Activated naive CD4-positive, alpha-beta T cell treated with anti-CD3 and anti-CD28 coated beads for 36 hours (primary cell): Measurements from ENCODE around the gene CNKSR3. TPM values are rescaled to one million over a fixed set of nuclear protein-coding genes. Genes with fewer than 3 reads are reported as not detected.

Experiments
- CTCF ChIA-PET: fragments of 350-600 bp; sonication (Branson Sonifier 250); formaldehyde crosslinking; loops from one replicate; lab custom pipeline; 2021; ENCODE audit warnings: antibody characterized with exemption; lab: Charles Lee
- DNase-seq: peaks from one replicate; pipeline ENCODE4 v3.0.0-alpha.2; 2020
- H3K27ac Mint-ChIP-seq: one replicate; pipeline ENCODE4 v1.8.0; 2021; ENCODE audit warnings: mild to moderate bottlenecking, mixed read lengths
- H3K27me3 Mint-ChIP-seq: one replicate; pipeline ENCODE4 v1.8.0; 2021; ENCODE audit warnings: low read depth, mixed read lengths
- H3K36me3 Mint-ChIP-seq: one replicate; pipeline ENCODE4 v1.8.0; 2021; ENCODE audit warnings: low read depth, mixed read lengths
- H3K4me1 Mint-ChIP-seq: one replicate; pipeline ENCODE4 v1.8.0; 2021; ENCODE audit warnings: low read depth, mixed read lengths
- H3K4me3 Mint-ChIP-seq: one replicate; pipeline ENCODE4 v1.8.0; 2021; ENCODE audit warnings: mild to moderate bottlenecking, moderate library complexity, mixed read lengths
- H3K9me3 Mint-ChIP-seq: one replicate; pipeline ENCODE4 v1.8.0; 2021; ENCODE audit warnings: mixed read lengths
- intact Hi-C: fragments of 100-400 bp; cut with micrococcal nuclease; formaldehyde crosslinking; loops from one replicate; pipeline ENCODE4 v1.15.1; 2023
- total RNA-seq, 2 experiments: library from RNA; stranded (reverse); gene quantifications; one replicate each; pipeline ENCODE4 v1.2.3, GENCODE V29; 2021

Gene CNKSR3
- total RNA-seq, 2 experiments from 2014 or later = 0.12 TPM

DNA sequence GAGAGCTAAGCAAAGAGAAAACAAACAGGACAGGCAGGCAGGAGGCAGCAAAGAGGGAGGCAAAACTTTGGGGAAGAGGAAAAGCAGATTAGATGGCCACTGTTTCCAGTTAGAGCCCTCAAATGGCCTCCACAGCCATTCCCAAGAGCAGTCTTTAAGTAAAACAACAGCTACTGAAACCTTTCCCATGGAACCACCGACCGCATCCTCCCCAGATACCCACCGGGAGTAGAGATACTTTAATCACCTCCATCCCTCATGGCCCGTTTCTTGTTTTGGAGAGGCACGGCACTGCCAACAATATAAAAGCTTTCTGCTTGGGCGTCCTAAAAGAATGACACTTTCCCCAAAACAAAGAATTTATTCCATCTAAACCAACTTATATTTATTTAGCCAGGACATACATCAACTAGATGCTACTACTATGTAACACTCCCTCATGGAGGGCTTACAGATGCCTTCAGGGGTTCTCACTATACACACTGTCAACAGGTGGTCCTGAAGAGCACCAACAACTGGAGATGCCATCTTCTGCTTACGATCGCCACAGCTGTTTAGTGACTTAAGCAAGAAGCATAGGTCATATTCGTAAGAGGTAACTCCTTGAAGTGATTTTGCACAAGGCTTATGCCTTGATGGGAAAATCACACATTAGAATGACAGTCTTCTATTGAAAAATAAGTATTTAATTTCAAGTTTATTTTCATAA lies 43.4 kb downstream of the CNKSR3 start:
- no peak for DNase-seq
- intact Hi-C loops = no loop called here
- Mint-ChIP-seq H3K4me1 (no peaks in the 10 kb centered on the region), H3K27me3 (no peaks in the 10 kb centered on the region), H3K4me3 (no peak overlapping the region), H3K9me3 (peaks cover 8% of the 10 kb centered on the region), H3K36me3 (no peaks in the 10 kb centered on the region), H3K27ac (no peak overlapping the region)
- CTCF ChIA-PET = no interaction called here

DNA sequence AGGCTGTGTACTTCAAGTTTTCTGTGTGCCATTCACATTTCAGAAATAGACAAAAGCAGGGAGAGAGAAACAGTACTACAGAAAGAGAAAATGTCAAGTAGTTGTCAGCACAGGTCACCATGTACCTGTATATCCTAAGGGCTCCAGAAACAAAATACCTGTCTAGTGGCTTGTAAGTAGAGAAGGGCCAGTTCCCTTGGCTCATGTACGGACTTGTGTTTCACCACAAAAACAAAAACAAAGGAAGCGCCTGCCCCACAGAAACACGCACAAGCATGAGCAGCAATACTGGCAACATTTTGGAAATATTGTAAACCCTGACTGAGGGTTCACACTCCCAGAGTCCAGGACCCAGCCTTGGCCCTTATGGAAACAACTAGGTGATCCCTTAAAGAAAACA lies 44.3 kb downstream of the CNKSR3 start:
- peaks cover 8% of the 10 kb centered on the region for H3K9me3 Mint-ChIP-seq
- no peaks in the 10 kb centered on the region for H3K4me1 Mint-ChIP-seq
- intact Hi-C loops = no loop called here
- no peak overlapping the region for H3K4me3 Mint-ChIP-seq
- CTCF ChIA-PET = no interaction called here
- DNase-seq = no peak
- H3K27me3 Mint-ChIP-seq = no peaks in the 10 kb centered on the region
- H3K36me3 Mint-ChIP-seq = no peaks in the 10 kb centered on the region
- no peak overlapping the region for H3K27ac Mint-ChIP-seq

DNA sequence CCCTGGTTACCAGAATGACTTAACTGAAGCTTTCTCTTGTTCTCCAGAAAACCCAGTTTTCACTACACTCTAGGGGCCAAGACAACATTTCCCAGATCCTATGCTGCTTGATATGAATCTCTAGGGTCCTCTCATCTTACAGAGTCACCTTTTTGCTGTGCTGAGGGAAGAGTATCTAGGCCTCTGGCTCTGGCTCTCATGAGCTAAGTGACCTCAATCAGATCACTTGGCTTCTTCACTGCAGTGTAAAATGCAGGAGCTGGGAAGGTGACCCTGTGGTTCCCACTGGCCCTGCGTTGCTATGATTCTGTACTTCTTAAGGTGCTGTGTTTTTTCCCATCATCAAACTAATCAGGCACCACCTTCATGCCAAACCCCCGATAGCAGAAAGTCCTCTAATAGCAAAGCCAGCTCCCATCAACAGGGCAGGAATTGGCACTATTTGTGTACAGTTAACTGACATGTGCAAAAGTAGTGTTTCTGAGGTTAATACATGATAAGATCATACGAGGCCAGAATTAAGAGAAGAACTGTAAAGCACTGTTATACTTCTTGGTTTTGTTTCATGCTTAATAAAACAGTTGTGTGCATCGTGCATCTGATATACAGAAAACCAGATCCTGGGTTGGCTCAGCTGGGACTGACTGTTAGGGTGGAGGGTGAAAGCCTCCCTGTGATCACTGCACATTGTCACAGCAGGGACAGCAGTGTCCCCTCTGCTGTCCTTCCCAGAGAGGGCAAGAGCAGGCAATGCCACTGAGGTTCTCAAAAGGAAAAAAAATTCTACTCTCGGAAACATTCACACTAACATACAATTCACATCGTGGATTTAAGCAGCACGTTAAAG lies 46.7 kb downstream of the CNKSR3 start:
- Mint-ChIP-seq H3K27ac (no peak overlapping the region), H3K9me3 (no peaks in the 10 kb centered on the region), H3K4me1 (no peaks in the 10 kb centered on the region), H3K4me3 (no peak overlapping the region), H3K27me3 (peaks cover 3% of the 10 kb centered on the region), H3K36me3 (no peaks in the 10 kb centered on the region)
- intact Hi-C loops = no loop called here
- no peak for DNase-seq
- CTCF ChIA-PET = interaction anchor here (1.2 kb wide), 1 partner anchor 34 kb away, joined by 3 read pairs; no protein-coding TSS in a partner anchor

DNA sequence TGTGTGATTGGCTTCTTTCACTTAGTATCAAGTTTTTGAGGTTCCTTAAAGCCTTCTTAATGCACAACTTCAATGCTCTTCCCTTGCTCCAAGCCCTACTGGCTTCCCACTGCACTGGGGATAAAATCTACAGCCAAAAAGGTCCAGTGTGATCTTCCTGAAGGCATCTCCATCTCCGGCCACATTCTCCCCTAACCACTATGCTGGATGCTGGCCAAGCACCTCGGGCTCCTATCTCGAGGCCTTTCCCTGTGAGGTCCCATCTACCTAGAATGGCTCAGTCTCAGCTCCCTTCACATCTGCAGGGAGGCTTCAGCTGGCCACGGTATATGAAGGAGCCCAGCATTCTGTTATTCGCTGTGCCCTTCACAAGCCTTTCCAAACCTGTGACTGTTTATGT lies 48.1 kb downstream of the CNKSR3 start:
- H3K4me3 Mint-ChIP-seq = no peak overlapping the region
- H3K27me3 Mint-ChIP-seq = peaks cover 6% of the 10 kb centered on the region
- H3K36me3 Mint-ChIP-seq = no peaks in the 10 kb centered on the region
- intact Hi-C loops = no loop called here
- CTCF ChIA-PET = no interaction called here
- no peak for DNase-seq
- H3K4me1 Mint-ChIP-seq = peaks cover 2% of the 10 kb centered on the region
- no peaks in the 10 kb centered on the region for H3K9me3 Mint-ChIP-seq
- H3K27ac Mint-ChIP-seq = no peak overlapping the region

DNA sequence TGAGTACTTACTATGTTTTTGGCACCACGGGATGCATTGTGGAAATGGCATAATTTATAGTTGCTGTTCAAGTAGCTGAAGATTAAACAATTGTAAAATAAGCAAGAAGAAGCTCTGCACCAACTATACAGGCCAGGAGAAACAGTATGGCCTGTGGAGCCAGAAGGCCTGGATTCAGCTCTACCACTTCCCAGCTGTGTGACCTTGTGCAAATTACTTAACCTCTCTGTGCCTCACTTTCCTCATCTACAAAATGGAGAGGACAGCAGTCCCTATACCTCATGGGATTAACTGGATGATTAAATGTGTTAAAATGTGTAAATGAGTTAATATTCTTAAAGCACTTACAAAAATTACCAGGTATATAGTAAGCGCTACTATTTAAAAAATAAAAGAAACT lies 49.1 kb downstream of the CNKSR3 start:
- H3K27me3 Mint-ChIP-seq = peaks cover 6% of the 10 kb centered on the region
- no peaks in the 10 kb centered on the region for H3K36me3 Mint-ChIP-seq
- intact Hi-C loops = no loop called here
- H3K4me3 Mint-ChIP-seq = no peak overlapping the region
- DNase-seq = no peak
- H3K4me1 Mint-ChIP-seq = peaks cover 2% of the 10 kb centered on the region
- H3K9me3 Mint-ChIP-seq = no peaks in the 10 kb centered on the region
- H3K27ac Mint-ChIP-seq = no peak overlapping the region
- CTCF ChIA-PET = interaction anchor here (0.6 kb wide), 1 partner anchor 66 kb away, joined by 3 read pairs; no protein-coding TSS in a partner anchor

DNA sequence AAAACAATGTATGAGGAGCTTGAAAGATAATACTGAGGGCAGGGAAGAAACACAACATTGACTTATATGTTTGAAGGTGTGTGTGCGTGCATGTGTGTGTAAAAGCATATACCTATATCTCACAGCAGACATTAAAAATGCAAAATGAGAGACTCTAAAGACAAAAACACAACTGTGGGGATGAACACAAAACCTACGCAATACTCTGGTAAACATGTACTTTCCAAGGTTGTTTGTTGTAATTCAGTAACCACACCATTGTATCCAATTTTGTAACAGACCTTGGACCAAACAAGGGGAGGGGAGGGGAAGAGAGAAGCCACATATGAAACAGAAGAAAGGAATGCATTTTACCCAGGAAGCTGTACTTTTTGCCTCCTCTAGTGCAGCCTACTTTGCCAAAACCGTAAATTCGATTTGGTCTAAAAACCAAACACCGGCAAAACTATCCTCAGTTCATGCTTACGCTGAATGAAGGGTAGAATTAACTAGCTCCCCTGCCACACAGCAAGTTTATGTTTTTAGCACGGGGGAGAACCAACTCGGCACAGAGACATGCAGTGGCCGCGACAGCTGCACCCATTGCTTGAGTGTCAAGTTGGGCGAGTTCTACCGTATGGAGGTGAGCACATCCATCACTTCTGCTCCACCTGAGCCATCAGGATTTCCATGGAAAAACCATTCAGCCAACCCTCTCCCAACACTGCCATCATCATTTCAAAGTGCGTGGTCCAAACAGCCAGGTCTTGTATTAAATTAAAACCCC lies 50.0 kb downstream of the CNKSR3 start:
- no peak for DNase-seq
- Mint-ChIP-seq H3K9me3 (no peaks in the 10 kb centered on the region), H3K27ac (no peak overlapping the region), H3K27me3 (peaks cover 6% of the 10 kb centered on the region), H3K4me3 (no peak overlapping the region), H3K36me3 (no peaks in the 10 kb centered on the region), H3K4me1 (peaks cover 2% of the 10 kb centered on the region)
- CTCF ChIA-PET = no interaction called here
- intact Hi-C loops = no loop called here

DNA sequence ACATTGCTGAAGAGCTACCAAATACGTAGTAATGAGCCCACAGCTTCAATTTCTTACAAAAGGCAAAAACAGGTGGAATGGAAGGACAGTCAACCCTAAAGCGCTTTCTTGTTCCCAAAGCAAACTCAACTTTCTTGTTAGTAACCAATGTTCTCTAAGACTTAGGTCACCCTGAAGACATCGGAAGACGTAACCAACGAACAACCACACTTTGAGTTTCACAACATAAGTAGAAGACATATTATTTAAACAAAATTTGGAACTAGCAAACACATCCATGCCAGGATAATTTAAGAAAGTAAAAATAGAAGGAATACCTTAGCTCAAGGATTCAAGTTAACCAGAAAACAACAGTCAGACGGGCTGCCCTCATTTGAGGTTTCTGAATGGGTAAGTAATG lies 51.0 kb downstream of the CNKSR3 start:
- intact Hi-C loops = no loop called here
- Mint-ChIP-seq H3K9me3 (no peaks in the 10 kb centered on the region), H3K27ac (no peak overlapping the region), H3K27me3 (peaks cover 6% of the 10 kb centered on the region), H3K4me1 (peaks cover 2% of the 10 kb centered on the region), H3K4me3 (no peak overlapping the region), H3K36me3 (no peaks in the 10 kb centered on the region)
- CTCF ChIA-PET = no interaction called here
- no peak for DNase-seq

DNA sequence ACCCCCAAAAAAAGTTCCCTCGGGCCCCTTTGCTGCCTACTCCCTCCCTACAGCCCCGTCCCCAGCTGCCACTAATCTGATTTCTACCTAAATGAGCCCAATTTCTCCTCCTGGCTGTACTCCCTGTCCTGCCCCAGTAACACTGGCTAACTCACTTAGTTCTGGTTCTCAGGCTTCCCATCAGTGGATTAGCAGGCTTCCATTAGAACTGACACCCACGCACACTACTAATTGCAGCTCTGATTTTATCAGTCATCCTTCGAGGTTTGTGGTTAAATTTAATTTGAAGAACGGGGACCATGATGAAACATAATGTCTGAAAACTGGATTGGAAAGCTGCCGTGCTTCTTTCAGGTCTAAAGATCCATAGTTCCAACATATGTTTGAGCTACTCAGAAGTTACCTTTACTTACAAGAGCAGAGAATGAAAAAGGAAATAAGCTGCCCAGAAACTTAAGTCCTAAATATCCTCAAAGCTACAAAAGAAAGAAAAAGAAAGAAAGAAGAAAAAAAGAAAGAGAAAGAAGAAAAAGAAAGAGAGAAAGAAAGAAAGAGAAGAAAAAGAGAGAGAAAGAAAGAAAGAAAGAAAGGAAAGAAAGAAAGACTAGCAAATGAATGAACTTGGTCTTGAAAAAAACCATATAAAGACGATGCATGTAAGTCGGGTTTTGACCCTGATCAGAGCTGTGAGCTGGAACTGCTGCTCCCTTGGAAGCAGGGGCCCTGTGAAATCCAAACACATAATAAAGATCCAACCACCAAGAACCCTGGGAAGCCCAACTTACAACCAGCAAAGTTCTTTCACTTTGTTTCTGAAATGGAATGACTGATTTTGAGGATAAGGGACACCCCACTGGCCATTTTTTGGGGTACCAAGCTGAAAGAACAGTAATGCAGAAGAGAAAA lies 51.7 kb downstream of the CNKSR3 start:
- H3K27ac Mint-ChIP-seq = no peak overlapping the region
- no peak overlapping the region for H3K4me3 Mint-ChIP-seq
- CTCF ChIA-PET = interaction anchor here (0.6 kb wide), 1 partner anchor 63 kb away, joined by 3 read pairs; no protein-coding TSS in a partner anchor
- intact Hi-C loops = no loop called here
- no peaks in the 10 kb centered on the region for H3K36me3 Mint-ChIP-seq
- no peaks in the 10 kb centered on the region for H3K9me3 Mint-ChIP-seq
- H3K27me3 Mint-ChIP-seq = peaks cover 6% of the 10 kb centered on the region
- H3K4me1 Mint-ChIP-seq = peaks cover 2% of the 10 kb centered on the region
- DNase-seq = no peak

DNA sequence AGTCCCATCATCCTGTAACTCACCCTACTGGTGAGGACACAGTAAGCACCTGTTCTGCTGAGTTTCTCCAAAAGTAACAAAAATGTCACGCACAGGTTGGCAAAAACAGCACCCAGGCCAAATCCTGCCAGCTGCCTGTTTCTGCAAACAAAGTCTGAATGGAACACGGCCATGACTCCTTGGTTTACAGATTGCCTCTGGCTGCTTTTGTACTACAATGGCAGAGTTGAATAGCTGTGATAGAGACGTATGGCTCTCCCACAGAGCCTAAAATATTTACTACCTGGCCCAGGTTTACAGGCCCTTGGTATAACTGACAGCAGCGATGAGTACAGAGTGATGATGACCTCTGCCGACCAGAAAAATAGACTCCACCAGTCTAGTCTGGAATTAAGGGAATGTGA lies 52.6 kb downstream of the CNKSR3 start:
- no peak for DNase-seq
- no peak overlapping the region for H3K4me3 Mint-ChIP-seq
- no peak overlapping the region for H3K27ac Mint-ChIP-seq
- intact Hi-C loops = no loop called here
- H3K4me1 Mint-ChIP-seq = peaks cover 2% of the 10 kb centered on the region
- H3K9me3 Mint-ChIP-seq = no peaks in the 10 kb centered on the region
- peaks cover 6% of the 10 kb centered on the region for H3K27me3 Mint-ChIP-seq
- CTCF ChIA-PET = no interaction called here
- H3K36me3 Mint-ChIP-seq = no peaks in the 10 kb centered on the region

DNA sequence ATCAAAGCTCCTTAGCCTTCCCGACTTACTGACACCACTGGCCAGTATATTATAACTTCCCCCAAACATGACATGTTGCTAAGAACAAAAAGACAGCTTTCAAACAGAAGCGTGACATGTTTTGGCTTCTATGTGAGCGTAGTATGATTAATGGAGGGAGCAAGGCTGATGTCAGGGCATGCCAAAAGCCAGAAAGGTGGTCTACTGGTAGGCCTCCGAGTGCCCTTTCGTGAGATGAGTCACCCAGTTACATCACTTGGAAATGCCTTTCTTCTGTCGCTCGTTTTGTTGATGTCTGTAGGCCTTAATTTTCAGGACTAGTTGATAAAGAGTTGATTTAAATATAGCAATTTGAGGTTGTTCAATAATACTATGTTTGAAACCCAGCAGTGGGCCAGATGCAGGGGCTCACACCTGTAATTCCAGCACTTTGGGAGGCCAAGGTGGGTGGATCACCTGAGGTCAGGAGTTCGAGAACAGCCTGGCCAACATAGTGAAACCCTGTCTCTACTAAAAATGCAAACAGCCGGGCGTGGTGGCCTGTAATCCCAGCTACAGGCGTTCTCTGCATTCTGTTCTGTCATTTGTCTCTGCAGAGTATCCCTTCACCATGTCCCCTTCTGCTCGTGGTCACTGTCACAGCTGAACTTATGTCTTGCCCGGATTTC lies 53.3 kb downstream of the CNKSR3 start:
- Mint-ChIP-seq H3K27me3 (peaks cover 6% of the 10 kb centered on the region), H3K4me3 (no peak overlapping the region), H3K4me1 (peaks cover 2% of the 10 kb centered on the region), H3K9me3 (no peaks in the 10 kb centered on the region), H3K36me3 (no peaks in the 10 kb centered on the region), H3K27ac (no peak overlapping the region)
- DNase-seq = no peak
- intact Hi-C loops = no loop called here
- CTCF ChIA-PET = interaction anchor here (0.6 to 1.6 kb wide), 2 partner anchors 30 to 50 kb away, joined by 3 to 7 read pairs; no protein-coding TSS in a partner anchor

DNA sequence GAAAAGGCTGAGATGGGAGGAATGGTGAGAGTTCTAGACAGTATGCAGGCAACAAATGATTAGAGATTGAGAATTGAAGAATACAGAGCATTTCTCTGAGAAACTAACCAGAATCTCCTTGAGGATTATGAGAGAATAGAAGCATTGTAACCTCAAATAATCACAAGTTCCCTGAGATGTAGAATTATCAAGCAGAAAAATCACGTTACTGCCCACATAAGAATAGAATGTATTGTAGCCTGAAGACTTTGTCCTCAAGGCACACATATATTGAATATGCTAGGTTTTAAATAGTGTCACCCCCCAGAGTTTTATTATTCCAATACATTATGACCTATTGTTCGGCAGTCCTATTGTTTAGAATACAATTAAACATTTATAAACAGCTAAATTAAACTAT lies 57.2 kb downstream of the CNKSR3 start:
- CTCF ChIA-PET = interaction anchor here (0.6 to 1.2 kb wide), 3 partner anchors 139 to 299 kb away, joined by 3 to 4 read pairs (median 4); no protein-coding TSS in a partner anchor
- Mint-ChIP-seq H3K36me3 (no peaks in the 10 kb centered on the region), H3K4me1 (no peaks in the 10 kb centered on the region), H3K9me3 (no peaks in the 10 kb centered on the region), H3K27ac (no peak overlapping the region), H3K4me3 (no peak overlapping the region), H3K27me3 (peaks cover 3% of the 10 kb centered on the region)
- intact Hi-C loops = no loop called here
- no peak for DNase-seq
